Coronary artery (tissue), 2 donors: ENCODE measurements around the gene CIT.

Experiments used
- DNase-seq: peaks from one replicate; pipeline ENCODE4 v3.0.0-alpha.2; 2017; ENCODE audit warnings: low spot score
- H3K27ac ChIP-seq, 2 donors: fragments of 200-600 bp; sonication (generic); one replicate each; pipeline ENCODE4 v1.5.1; 2016 to 2019
- H3K4me3 ChIP-seq: fragments of 200-600 bp; sonication (generic); 2 replicates; pipeline ENCODE4 v1.5.1; 2016; ENCODE audit warnings: mild to moderate bottlenecking, moderate library complexity
- TF ChIP-seq, protein P1 (sequence below): fragments of 200-600 bp; sonication (generic); IDR thresholded peaks from one replicate; pipeline ENCODE4 v1.5.1; 2019; ENCODE audit warnings: antibody characterized with exemption

Gene CIT

DNA sequence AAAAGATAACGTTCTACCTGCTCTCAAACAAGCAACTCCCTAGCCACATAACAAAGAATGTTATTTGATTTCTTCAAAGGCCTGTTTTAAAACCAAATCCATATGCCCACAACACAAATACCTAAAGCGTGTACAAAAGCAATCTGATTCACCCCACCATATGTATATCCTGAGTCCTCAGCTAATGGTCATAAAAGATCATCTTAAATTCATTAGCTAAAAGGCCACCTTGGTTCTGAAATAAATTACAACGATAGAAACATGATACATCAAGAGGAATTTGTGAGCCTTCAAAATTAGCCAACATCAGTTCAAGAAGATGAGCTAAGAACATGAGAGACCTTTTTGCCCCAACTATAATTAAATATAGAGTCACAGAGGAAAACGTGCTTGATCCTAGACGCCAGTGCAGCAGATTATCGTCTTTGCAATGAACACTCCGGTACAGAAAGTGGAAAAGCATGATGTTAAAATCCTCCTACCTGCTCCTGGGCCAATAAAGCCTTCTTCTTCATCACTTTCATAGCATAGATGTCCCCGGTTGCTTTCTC lies 20.0 kb downstream of the CIT start:
- Histone ChIP-seq H3K27ac (no peak overlapping the region), H3K4me3 (no peak overlapping the region)
- no peak for DNase-seq
- TF ChIP-seq, protein P1, sequence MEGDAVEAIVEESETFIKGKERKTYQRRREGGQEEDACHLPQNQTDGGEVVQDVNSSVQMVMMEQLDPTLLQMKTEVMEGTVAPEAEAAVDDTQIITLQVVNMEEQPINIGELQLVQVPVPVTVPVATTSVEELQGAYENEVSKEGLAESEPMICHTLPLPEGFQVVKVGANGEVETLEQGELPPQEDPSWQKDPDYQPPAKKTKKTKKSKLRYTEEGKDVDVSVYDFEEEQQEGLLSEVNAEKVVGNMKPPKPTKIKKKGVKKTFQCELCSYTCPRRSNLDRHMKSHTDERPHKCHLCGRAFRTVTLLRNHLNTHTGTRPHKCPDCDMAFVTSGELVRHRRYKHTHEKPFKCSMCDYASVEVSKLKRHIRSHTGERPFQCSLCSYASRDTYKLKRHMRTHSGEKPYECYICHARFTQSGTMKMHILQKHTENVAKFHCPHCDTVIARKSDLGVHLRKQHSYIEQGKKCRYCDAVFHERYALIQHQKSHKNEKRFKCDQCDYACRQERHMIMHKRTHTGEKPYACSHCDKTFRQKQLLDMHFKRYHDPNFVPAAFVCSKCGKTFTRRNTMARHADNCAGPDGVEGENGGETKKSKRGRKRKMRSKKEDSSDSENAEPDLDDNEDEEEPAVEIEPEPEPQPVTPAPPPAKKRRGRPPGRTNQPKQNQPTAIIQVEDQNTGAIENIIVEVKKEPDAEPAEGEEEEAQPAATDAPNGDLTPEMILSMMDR: no peak

DNA sequence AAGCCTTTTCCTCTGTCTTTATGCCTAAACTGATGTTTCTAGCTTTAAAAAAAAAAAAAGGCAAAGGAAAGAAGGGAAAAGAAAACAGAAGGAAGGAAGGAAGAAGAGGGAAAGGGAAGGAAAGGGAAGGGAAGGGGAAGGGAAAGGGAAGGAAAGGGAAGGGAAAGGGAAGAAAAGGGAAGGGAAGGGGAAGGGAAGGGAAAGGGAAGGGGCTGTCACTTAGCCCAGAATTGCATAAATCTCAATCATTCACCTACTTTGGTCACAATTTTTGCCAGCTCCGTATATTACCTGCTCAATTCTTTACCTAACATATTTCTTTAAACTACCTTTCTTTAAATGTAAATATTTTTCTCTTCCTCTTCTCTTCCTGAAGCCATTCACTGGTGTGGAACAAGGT lies 26.8 kb downstream of the CIT start:
- H3K4me3 ChIP-seq: no peak overlapping the region
- DNase-seq: no peak
- H3K27ac ChIP-seq: no peak overlapping the region
- TF ChIP-seq, protein P1: no peak

DNA sequence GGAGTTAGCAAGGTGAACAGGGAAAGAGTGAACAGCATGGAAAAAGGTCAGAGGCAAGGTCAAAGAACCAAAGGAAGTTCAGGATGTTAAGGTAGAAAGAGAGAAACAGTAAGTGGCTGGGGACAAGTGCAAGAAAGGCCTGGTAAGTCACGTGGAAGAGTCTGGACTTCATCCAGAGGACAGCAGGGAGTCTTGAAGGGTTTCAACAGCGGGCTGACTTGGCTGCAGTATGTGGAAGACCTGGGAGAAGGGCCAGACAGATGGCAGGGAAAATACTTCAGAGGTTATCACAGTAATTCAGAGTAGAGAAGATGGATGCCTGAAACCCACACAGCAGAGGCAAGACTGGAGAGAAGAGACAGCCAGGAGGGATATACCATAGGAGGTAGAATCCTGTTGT lies 34.0 kb downstream of the CIT start:
- no peak for DNase-seq
- no peak overlapping the region for H3K27ac ChIP-seq
- TF ChIP-seq, protein P1: no peak
- H3K4me3 ChIP-seq: no peak overlapping the region

DNA sequence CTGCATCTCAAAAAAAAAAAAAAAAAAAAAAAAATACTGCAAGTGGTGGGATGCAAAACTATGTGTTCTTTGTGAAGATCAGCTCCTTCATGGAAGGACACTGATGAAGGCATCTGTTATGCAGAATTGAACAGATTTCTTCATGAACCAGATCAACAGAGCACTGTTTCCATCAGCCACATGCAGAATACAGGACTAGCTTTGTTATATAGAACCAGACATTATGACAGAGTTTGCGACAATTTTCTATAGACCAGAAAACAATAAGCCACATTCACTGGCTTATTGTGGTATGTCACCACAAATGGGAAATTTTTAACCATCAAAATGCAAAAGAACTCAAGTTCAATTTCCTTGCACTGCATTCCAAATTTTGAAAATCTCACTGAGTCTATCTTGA lies 34.7 kb downstream of the CIT start:
- no peak for DNase-seq
- Histone ChIP-seq H3K4me3 (no peak overlapping the region), H3K27ac (no peak overlapping the region)
- TF ChIP-seq, protein P1: no peak

DNA sequence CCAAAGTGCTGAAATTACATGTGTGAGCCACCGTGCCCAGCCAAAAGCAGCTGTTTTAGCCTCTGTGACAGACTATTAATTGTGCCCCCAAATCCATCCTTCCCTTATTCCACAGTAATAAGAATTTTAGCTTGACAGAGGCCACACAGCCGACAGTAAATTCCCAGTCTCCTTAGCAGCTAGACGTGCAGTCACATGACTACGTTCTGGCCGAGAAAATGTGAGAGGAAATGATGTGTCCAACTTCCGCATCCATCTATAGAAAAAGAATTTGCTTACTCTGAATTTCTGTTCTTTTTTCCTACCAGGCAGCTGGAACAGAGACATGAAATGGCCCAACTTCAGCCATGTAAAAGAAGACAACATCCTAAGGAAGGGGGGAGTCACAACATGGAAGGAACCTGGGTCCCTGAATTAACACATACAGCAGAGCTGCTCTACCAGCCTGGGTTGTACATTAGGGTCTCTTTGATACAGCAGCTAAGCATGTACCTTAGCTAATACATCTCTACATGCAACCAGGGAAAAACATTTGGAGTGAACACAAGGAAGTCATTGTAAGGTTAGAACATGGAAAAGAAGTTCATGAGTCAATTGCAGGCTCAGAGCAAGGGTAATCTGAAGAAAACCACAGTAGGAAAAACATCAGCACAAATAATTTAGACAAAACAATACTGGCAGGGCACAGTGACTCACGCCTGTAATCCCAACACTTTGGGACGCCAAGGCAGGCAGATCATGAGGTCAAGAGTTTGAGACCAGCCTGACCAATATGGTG lies 35.5 kb downstream of the CIT start:
- H3K4me3 ChIP-seq: no peak overlapping the region
- TF ChIP-seq, protein P1: no peak
- no peak overlapping the region for H3K27ac ChIP-seq
- no peak for DNase-seq

DNA sequence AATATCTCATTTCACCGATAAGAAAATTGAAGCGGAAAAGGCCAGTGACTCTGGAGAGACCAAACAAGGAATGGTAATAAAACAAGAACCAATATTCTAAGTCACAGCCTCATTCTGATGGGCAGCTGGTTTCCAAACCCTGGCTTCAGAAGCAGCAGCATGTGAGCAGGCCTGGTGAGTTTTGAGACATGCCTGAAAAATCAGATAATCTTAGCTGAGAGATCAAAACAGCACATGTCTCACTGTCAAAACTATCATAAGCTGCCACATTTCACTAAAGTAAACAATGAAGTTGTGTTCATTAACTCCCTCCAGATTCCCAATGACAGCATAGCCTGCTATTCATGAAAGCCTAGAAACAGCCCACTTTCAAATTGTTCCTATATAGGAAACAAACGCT lies 36.5 kb downstream of the CIT start:
- TF ChIP-seq, protein P1: no peak
- no peak overlapping the region for H3K27ac ChIP-seq
- H3K4me3 ChIP-seq: no peak overlapping the region
- no peak for DNase-seq

DNA sequence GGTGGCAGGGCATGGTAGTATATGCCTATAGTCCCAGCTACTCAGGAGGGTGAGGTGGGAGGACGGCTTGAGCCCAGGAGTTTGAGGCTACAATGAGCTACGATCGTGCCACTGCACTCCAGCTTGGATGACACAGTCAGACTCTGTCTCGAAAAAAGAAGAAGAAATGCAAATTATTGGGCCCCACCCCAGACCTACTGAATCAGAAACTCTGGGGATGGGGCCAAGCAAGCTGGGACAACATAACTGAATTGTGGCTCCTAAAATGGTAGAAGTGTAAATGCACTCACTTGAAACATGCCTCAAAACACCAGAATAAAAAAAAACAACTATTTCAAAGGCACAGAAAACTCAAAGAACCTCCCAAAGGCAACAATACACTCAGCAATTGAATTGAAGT lies 37.0 kb downstream of the CIT start:
- H3K27ac ChIP-seq: no peak overlapping the region
- no peak overlapping the region for H3K4me3 ChIP-seq
- TF ChIP-seq, protein P1: no peak
- DNase-seq: no peak
